Heart left ventricle (tissue), 16 donors: ENCODE results near the gene LRIG1. TPM values are rescaled to one million over a fixed set of nuclear protein-coding genes. Genes with fewer than 3 reads are reported as not detected.

Experiments used
- ATAC-seq, 4 donors: fragments of 200-7000 bp; cut with Tn5 transposase; one replicate each; pipeline ENCODE4 v1.9.1; 2020 to 2022; ENCODE audit warnings: moderate library complexity in 4 of 4, mild to moderate bottlenecking in 3 of 4, moderate number of reproducible peaks in 1 of 4
- DNase-seq, 5 donors: peaks; one replicate each; pipeline ENCODE4 v3.0.0-alpha.2; 2020
- H3K27ac ChIP-seq, 12 donors: fragments of 200-600 bp; sonication (generic) in 4 of 12; one replicate each; pipeline versions ENCODE4 v1.5.0 to v1.8.0; 2016 to 2022; ENCODE audit warnings: mild to moderate bottlenecking in 2 of 12
- H3K27me3 ChIP-seq, 9 donors: fragments of 200-600 bp; sonication (generic) in 2 of 9; one replicate each; pipeline versions ENCODE4 v1.5.1 to v1.8.0; 2016 to 2022; ENCODE audit warnings: mild to moderate bottlenecking in 3 of 9
- H3K36me3 ChIP-seq, 9 donors: fragments of 200-600 bp; sonication (generic) in 2 of 9; one replicate each; pipeline versions ENCODE4 v1.5.0 to v1.8.0; 2018 to 2022; ENCODE audit warnings: mild to moderate bottlenecking in 2 of 9
- H3K4me1 ChIP-seq, 12 donors: fragments of 200-600 bp; sonication (generic) in 4 of 12; one replicate each; pipeline versions ENCODE4 v1.5.0 to v1.8.0; 2016 to 2022; ENCODE audit warnings: mild to moderate bottlenecking in 3 of 12
- H3K4me3 ChIP-seq, 12 donors: fragments of 200-600 bp; sonication (generic) in 4 of 12; one replicate each; pipeline versions ENCODE4 v1.5.0 to v1.8.0; 2017 to 2022; ENCODE audit warnings: mild to moderate bottlenecking in 9 of 12, moderate library complexity in 4 of 12
- H3K9me3 ChIP-seq, 12 donors: fragments of 200-600 bp; sonication (generic) in 4 of 12; one replicate each; pipeline versions ENCODE4 v1.5.0 to v1.8.0; 2016 to 2022; ENCODE audit warnings: mild to moderate bottlenecking in 1 of 12
- POLR2A ChIP-seq, 2 donors: fragments of 450-650 bp; IDR thresholded peaks; one replicate each; pipeline ENCODE4 v1.6.1; 2017; ENCODE audit warnings: antibody characterized with exemption in 2 of 2, mild to moderate bottlenecking in 2 of 2, moderate library complexity in 2 of 2
- WGBS, 4 donors: extraction: QIAGEN DNeasy Blood & Tissue Kit in 2 of 4; methylation state at CpG; one replicate each; pipeline versions ENCODE4 v1.1.5 to v1.1.7; 2013 to 2018; 5-methylcytosine and 5-hydroxymethylcytosine counted together
- intact Hi-C, 10 donors: fragments of 100-400 bp; cut with DNase I; formaldehyde crosslinking; loops; one replicate each; pipeline versions ENCODE4 v1.11.1 to v1.14.2; 2022
- polyA plus RNA-seq, 2 donors: library from polyadenylated mRNA; stranded (reverse); fragments of 200-250 nt; gene quantifications; one replicate each; pipeline ENCODE4 v1.2.3, GENCODE V29; 2013
- total RNA-seq, 9 donors: library from RNA; depleted of rRNA in 2 of 9; stranded (reverse); fragments of >200 nt in 2 of 9; fragmentation: NEBNext Ultra II Directional in 3 of 9; extraction: Animal tissue kit (Norgen Biotek cat#: 25700) in 3 of 9; gene quantifications; one replicate each; pipeline versions ENCODE4 v1.1.0 to v1.2.4, GENCODE V29; 2016 to 2023
- TF ChIP-seq, protein P1 (sequence below), 12 donors: fragments of 200-600 bp; sonication (generic) in 4 of 12; IDR thresholded peaks; one replicate each; pipeline versions ENCODE4 v1.5.0 to v1.8.0; 2018 to 2022; ENCODE audit warnings: antibody characterized with exemption in 12 of 12, mild to moderate bottlenecking in 5 of 12
- donor health status: ischemic (EF 13 %, LVEDD 7.1; RV severe dilation, severe dysfunction).
- donor health status: healthy with polysubstance abuse.
- donor health status: DM: no; HTN: yes; CAD: no.
- donor health status: DM: no; HTN: no; CAD: no.
- donor health status: ischemic (EF 25% LVEDD 6.9; RV normal size, moderate dysfunction).
- donor health status: ischemic (EF 25% LVEDD 5.7; RV mildly dilated, moderate dysfunction).
- donor health status: healthy.
- donor health status: DM: yes; HTN: yes; CAD: no.
- donor health status: ischemic (EF 35%, LVEDD 5.7; RV mildly dilated, moderate dysfunction).
- donor health status: nonischemic (EF 11% LVEDD 7.7; RV severe dilation, severe dysfunction).
- donor health status: DM: yes; HTN: yes; CAD: no.
- donor health status: PGD.
- donor health status: ischemic (EF 29% LVEDD 5.4; RV normal size, mild dysfunction).
- donor health status: nonischemic (EF 23%, LVEDD 6.1; RV moderate dilation, normal function).

Gene LRIG1
- total and polyA plus RNA-seq, 11 donors = 42.3 to 161 (median 88.8) TPM

DNA sequence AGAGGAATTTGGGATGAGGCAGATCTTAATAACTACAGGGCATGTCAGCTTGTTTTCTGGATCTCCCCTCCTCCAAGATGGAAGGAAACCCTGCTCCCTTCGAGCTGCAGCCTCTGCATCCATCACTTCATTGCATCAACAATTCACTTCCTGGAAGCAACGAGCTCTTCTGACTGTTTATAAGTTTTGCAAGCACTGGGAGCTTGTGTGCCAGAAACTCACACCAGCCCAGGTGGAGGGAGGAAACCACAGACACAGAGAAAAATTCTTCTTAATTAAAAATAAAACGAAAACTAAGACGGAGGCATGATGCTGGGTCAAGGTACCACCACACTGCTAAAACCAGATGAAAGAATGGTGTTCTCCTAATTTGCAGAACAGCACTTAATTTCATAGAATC is 10.6 kb downstream of the LRIG1 start:
- H3K4me1 ChIP-seq = peaks cover 14 to 97% (median 81%) of the 10 kb centered on the region in 12 donors
- H3K27ac ChIP-seq = peak overlapping the region in 10 of 12 donors; percentile 6 to 98 (median 32)
- 25 to 35% (median 28%) methylated on average over 4 of the region's 4 CpGs for WGBS, 4 donors
- TF ChIP-seq POLR2A (IDR thresholded peaks at IDR 0.05) = no peak
- TF ChIP-seq, protein P1, sequence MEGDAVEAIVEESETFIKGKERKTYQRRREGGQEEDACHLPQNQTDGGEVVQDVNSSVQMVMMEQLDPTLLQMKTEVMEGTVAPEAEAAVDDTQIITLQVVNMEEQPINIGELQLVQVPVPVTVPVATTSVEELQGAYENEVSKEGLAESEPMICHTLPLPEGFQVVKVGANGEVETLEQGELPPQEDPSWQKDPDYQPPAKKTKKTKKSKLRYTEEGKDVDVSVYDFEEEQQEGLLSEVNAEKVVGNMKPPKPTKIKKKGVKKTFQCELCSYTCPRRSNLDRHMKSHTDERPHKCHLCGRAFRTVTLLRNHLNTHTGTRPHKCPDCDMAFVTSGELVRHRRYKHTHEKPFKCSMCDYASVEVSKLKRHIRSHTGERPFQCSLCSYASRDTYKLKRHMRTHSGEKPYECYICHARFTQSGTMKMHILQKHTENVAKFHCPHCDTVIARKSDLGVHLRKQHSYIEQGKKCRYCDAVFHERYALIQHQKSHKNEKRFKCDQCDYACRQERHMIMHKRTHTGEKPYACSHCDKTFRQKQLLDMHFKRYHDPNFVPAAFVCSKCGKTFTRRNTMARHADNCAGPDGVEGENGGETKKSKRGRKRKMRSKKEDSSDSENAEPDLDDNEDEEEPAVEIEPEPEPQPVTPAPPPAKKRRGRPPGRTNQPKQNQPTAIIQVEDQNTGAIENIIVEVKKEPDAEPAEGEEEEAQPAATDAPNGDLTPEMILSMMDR (IDR thresholded peaks at IDR 0.05) = no peak
- H3K27me3 ChIP-seq = no peaks in the 10 kb centered on the region
- H3K4me3 ChIP-seq = no peak overlapping the region
- H3K9me3 ChIP-seq = no peaks in the 10 kb centered on the region
- DNase-seq = no peak
- intact Hi-C loops = no loop called here
- H3K36me3 ChIP-seq = no peaks in the 10 kb centered on the region
- peak in 1 of 4 donors; percentile 19 for ATAC-seq

DNA sequence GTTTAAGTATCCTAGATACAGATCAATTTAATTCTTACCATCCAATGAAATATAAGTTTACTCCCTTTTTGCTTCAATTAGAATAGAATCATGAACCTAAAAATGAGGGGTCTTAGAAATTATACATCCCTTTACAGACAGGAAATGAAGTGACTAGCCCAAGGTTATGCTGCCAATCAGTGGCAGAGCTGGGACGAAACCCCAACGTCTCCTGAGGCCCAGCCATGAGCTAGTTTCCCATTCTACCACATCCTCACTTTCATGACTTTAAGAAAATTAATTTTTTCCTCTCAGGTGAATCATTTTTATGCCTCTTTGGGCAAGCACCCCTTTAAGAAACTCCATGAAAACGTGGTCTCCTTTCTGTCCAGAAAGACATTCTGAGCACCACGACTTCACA is 11.2 kb downstream of the LRIG1 start:
- Histone ChIP-seq H3K27ac (peak overlapping the region in 9 of 12 donors; percentile 6 to 98 (median 25)), H3K4me3 (no peak overlapping the region), H3K36me3 (no peaks in the 10 kb centered on the region), H3K9me3 (no peaks in the 10 kb centered on the region), H3K4me1 (peaks cover 14 to 97% (median 81%) of the 10 kb centered on the region in 12 donors), H3K27me3 (no peaks in the 10 kb centered on the region)
- intact Hi-C loops = loop anchor here in 2 of 10 donors (5.0 to 10.0 kb wide), 2 partner anchors 37 to 215 kb away; no protein-coding TSS in a partner anchor
- ATAC-seq (no peak), DNase-seq (no peak)
- no peak for TF ChIP-seq POLR2A (IDR thresholded peaks at IDR 0.05)
- TF ChIP-seq, protein P1 (IDR thresholded peaks at IDR 0.05) = no peak
- WGBS, 4 donors = 68 to 74% (median 71%) methylated on average over 4 of the region's 4 CpGs

DNA sequence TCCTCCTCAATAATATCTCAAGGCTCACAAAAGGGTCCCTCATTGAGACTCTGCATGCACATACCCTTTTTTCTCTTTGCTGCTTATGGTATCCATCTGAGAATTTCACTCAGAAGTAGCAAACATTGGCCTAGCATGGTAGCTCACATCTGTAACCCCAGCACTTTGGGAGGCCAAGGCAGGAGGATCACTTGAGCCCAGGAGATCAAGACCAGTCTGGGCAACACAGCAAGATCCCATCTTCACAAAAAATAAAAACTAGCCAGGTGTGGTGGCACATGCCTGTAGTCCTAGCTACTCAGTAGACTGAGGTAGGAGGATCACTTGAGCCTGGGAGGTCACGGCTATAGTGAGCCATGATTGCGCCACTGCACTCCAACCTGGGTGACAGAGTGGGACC is 11.7 kb downstream of the LRIG1 start:
- TF ChIP-seq POLR2A (IDR thresholded peaks at IDR 0.05) = no peak
- TF ChIP-seq, protein P1 (IDR thresholded peaks at IDR 0.05) = no peak
- 85 to 100% (median 97%) methylated on average over 2 of the region's 2 CpGs for WGBS, 4 donors
- intact Hi-C loops = loop anchor here in 2 of 10 donors (5.0 to 10.0 kb wide), 2 partner anchors 37 to 214 kb away; no protein-coding TSS in a partner anchor
- ATAC-seq = no peak
- H3K4me3 ChIP-seq = no peak overlapping the region
- peaks cover 14 to 97% (median 81%) of the 10 kb centered on the region in 12 donors for H3K4me1 ChIP-seq
- no peaks in the 10 kb centered on the region for H3K9me3 ChIP-seq
- H3K27me3 ChIP-seq = no peaks in the 10 kb centered on the region
- no peaks in the 10 kb centered on the region for H3K36me3 ChIP-seq
- no peak for DNase-seq
- peak overlapping the region in 4 of 12 donors; percentile 15 to 98 (median 64) for H3K27ac ChIP-seq

DNA sequence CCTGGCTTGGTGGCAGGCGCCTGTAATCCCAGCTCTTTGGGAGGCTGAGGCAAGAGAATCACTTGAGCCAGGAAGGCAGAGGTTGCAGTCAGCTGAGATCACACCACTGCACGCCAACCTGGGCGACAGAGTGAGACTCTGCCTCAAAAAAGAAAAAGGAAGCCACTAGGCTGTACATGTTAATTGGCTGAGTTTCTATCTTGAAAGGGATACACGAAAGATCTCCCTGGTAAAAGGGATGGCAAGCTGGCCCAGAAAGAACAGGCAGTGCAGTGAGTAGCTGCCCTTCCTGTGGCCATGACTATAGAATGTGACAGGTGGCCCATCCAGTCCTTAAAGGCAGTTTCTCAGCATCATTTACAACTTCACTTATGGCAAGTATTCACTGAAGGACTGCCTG is 12.3 kb downstream of the LRIG1 start:
- Histone ChIP-seq H3K36me3 (no peaks in the 10 kb centered on the region), H3K4me3 (no peak overlapping the region), H3K4me1 (peaks cover 14 to 97% (median 81%) of the 10 kb centered on the region in 12 donors), H3K9me3 (no peaks in the 10 kb centered on the region), H3K27me3 (no peaks in the 10 kb centered on the region), H3K27ac (peak overlapping the region in 6 of 12 donors; percentile 15 to 98 (median 75))
- TF ChIP-seq, protein P1 (IDR thresholded peaks at IDR 0.05) = no peak
- no peak for TF ChIP-seq POLR2A (IDR thresholded peaks at IDR 0.05)
- ATAC-seq (no peak), DNase-seq (no peak)
- intact Hi-C loops = loop anchor here in 2 of 10 donors (5.0 to 10.0 kb wide), 2 partner anchors 36 to 214 kb away; no protein-coding TSS in a partner anchor
- 77 to 83% (median 79%) methylated on average over 4 of the region's 4 CpGs for WGBS, 4 donors
